Measurements from ENCODE around the gene HYAL3. TPM values are rescaled to one million over a fixed set of nuclear protein-coding genes. Genes with fewer than 3 reads are reported as not detected.

The HYAL3 gene
- total and polyA plus RNA-seq, 2 of the 13 experiments (the other 11 are each of a cell fraction or from before 2014, with no cell fraction given), result 5.5 to 10.4 TPM

- TF ChIP-seq GZF1 (CRISPR knock-in tag; IDR thresholded peaks at IDR 0.05), result 0 out of 2 replicates have a peak, but pooled peaks have one; percentile 41
- no peak for TF ChIP-seq ZNF841 (CRISPR knock-in tag; IDR thresholded peaks at IDR 0.05; ENCODE audit: borderline replicate concordance)
- 0 out of 2 replicates have a peak, but pooled peaks have one; percentile 53 for TF ChIP-seq DMAP1 (CRISPR knock-in tag; IDR thresholded peaks at IDR 0.05)
- TF ChIP-seq THAP11 (CRISPR knock-in tag; IDR thresholded peaks at IDR 0.05), result peak; percentile 78
- no peak for TF ChIP-seq EZH2 (conservative IDR thresholded peaks at IDR 0.05; ENCODE audit: low read depth, low read length)
- no peak for TF ChIP-seq TEAD3 (CRISPR knock-in tag; optimal IDR thresholded peaks at IDR 0.05; ENCODE audit: borderline replicate concordance)
- TF ChIP-seq HOXA5 (CRISPR knock-in tag; IDR thresholded peaks at IDR 0.05), result peak; percentile 65; the same call in 1 of the 2 replicates
- TF ChIP-seq MED1 (CRISPR knock-in tag; IDR thresholded peaks at IDR 0.05), result peak; percentile 58; the same call in 1 of the 2 replicates
- TF ChIP-seq SKIL (CRISPR knock-in tag; IDR thresholded peaks at IDR 0.05; ENCODE audit: borderline replicate concordance), result no peak
- peak; percentile 44; the same call in 1 of the 2 replicates for TF ChIP-seq ARID4A (CRISPR knock-in tag; IDR thresholded peaks at IDR 0.05; ENCODE audit: borderline replicate concordance)
- no peak for TF ChIP-seq TMF1 (CRISPR knock-in tag; IDR thresholded peaks at IDR 0.05; ENCODE audit: low read depth)
- no peak for TF ChIP-seq CENPBD1 (CRISPR knock-in tag; IDR thresholded peaks at IDR 0.05; ENCODE audit: borderline replicate concordance, low read depth)
- TF ChIP-seq YY1 (IDR thresholded peaks at IDR 0.05; ENCODE audit: insufficient read depth, insufficient replicate concordance, low read depth, low read length), result peak; percentile 46
- TF ChIP-seq ZFP37 (CRISPR knock-in tag; IDR thresholded peaks at IDR 0.05; ENCODE audit: borderline replicate concordance), result no peak
- no peak for TF ChIP-seq CHD4 (IDR thresholded peaks at IDR 0.05; ENCODE audit: borderline replicate concordance, low read length)
- no peak for TF ChIP-seq EHMT2 (IDR thresholded peaks at IDR 0.05; ENCODE audit: borderline replicate concordance, low read depth, low read length)
- no peak for TF ChIP-seq ZNF256 (CRISPR knock-in tag; conservative IDR thresholded peaks at IDR 0.05)
- TF ChIP-seq ZNF503 (CRISPR knock-in tag; IDR thresholded peaks at IDR 0.05), result no peak
- TF ChIP-seq ZBTB2 (CRISPR knock-in tag; IDR thresholded peaks at IDR 0.05; ENCODE audit: low read depth), result no peak
- peak; percentile 57 for TF ChIP-seq HOXA3 (CRISPR knock-in tag; IDR thresholded peaks at IDR 0.05)
Observed at GRCh38 chr3:50245831-50246516, 53.2 kb downstream of the HYAL3 start (continued).
